Measurements from ENCODE around the gene INSC. TPM values are rescaled to one million over a fixed set of nuclear protein-coding genes. Genes with fewer than 3 reads are reported as not detected.

INSC gene
- total and polyA plus RNA-seq, 2 experiments from 2014 or later, result 1.1 to 1.2 TPM

- H3K4me1 ChIP-seq (ENCODE audit: insufficient read depth), result peaks cover 25% of the 10 kb centered on the region
- H3K4me3 ChIP-seq, result no peak overlapping the region
- TF ChIP-seq EZH2phosphoT487 (IDR thresholded peaks at IDR 0.05; ENCODE audit: insufficient read depth, low read depth) (no peak), EZH2 (IDR thresholded peaks at IDR 0.05; ENCODE audit: insufficient read depth, poor library complexity, severe bottlenecking) (no peak)
- no peak overlapping the region for H3K27ac ChIP-seq
- H3K36me3 ChIP-seq (ENCODE audit: low read depth), result no peaks in the 10 kb centered on the region
- H3K9me2 ChIP-seq (ENCODE audit: insufficient read depth), result no peaks in the 10 kb centered on the region
- peak overlapping the region; percentile 72 for H2AFZ ChIP-seq
- H3K4me2 ChIP-seq (ENCODE audit: unreplicated experiment), result no peak overlapping the region
- H3K79me2 ChIP-seq (ENCODE audit: insufficient read depth), result no peaks in the 10 kb centered on the region
- WGBS, 2 experiments (ENCODE audit: low coverage in 1 of 2, low lambda C conversion rate in 2 of 2, missing lambda C conversion rate in 2 of 2), result 14 to 17% methylated on average over 8 of the region's 8 CpGs
- no peaks in the 10 kb centered on the region for H3K27me3 ChIP-seq (replicated peaks; ENCODE audit: insufficient read depth)
- no peaks in the 10 kb centered on the region for H4K20me1 ChIP-seq (ENCODE audit: insufficient read depth)
- peaks cover 5% of the 10 kb centered on the region for H3F3A ChIP-seq (ENCODE audit: insufficient read depth)
- DNase-seq, result peak; percentile 86
- no peaks in the 10 kb centered on the region for H3K9me3 ChIP-seq (ENCODE audit: low read depth)
- in situ Hi-C loops (cut with MboI), result loop anchor here (5.0 kb wide), 1 partner anchor 56 kb away; no protein-coding TSS in a partner anchor
- H3K9ac ChIP-seq, result no peak overlapping the region
Observed at GRCh38 chr11:15101072-15101709, 13.5 kb upstream of the INSC start.

GRCh38 chr11:15104166-15104565, 10.6 kb upstream of the INSC start:
- H3K27ac ChIP-seq, result no peak overlapping the region
- H3K9ac ChIP-seq, result no peak overlapping the region
- 56 to 64% methylated on average over 2 of the region's 2 CpGs for WGBS, 2 experiments (ENCODE audit: low coverage in 1 of 2, low lambda C conversion rate in 2 of 2, missing lambda C conversion rate in 2 of 2)
- H3K9me2 ChIP-seq (ENCODE audit: insufficient read depth), result no peaks in the 10 kb centered on the region
- H4K20me1 ChIP-seq (ENCODE audit: insufficient read depth), result no peaks in the 10 kb centered on the region
- H3K27me3 ChIP-seq (replicated peaks; ENCODE audit: insufficient read depth), result no peaks in the 10 kb centered on the region
- no peaks in the 10 kb centered on the region for H3K79me2 ChIP-seq (ENCODE audit: insufficient read depth)
- peaks cover 46% of the 10 kb centered on the region for H3K4me1 ChIP-seq (ENCODE audit: insufficient read depth)
- no peaks in the 10 kb centered on the region for H3K9me3 ChIP-seq (ENCODE audit: low read depth)
- no peak for TF ChIP-seq EZH2 (IDR thresholded peaks at IDR 0.05; ENCODE audit: insufficient read depth, poor library complexity, severe bottlenecking)
- TF ChIP-seq EZH2phosphoT487 (IDR thresholded peaks at IDR 0.05; ENCODE audit: insufficient read depth, low read depth), result no peak
- no peak overlapping the region for H3K4me2 ChIP-seq (ENCODE audit: unreplicated experiment)
- no peaks in the 10 kb centered on the region for H3K36me3 ChIP-seq (ENCODE audit: low read depth)
- peaks cover 25% of the 10 kb centered on the region for H3F3A ChIP-seq (ENCODE audit: insufficient read depth)
- H3K4me3 ChIP-seq, result no peak overlapping the region
- DNase-seq, result peak; percentile 64
- no peak overlapping the region for H2AFZ ChIP-seq
- in situ Hi-C loops (cut with MboI), result loop anchor here (5.0 kb wide), 1 partner anchor 53 kb away; no protein-coding TSS in a partner anchor

- 3 to 4% methylated on average over 8 of the region's 8 CpGs for WGBS, 2 experiments (ENCODE audit: low coverage in 1 of 2, low lambda C conversion rate in 2 of 2, missing lambda C conversion rate in 2 of 2)
- H3K27ac ChIP-seq, result peak overlapping the region; percentile 63
Observed at GRCh38 chr11:15106201-15106965, 8.3 kb upstream of the INSC start.

GRCh38 chr11:15107730-15108515, 6.8 kb upstream of the INSC start:
- peaks cover 46% of the 10 kb centered on the region for H3K4me1 ChIP-seq (ENCODE audit: insufficient read depth)
- in situ Hi-C loops (cut with MboI), result no loop called here
- H3K4me2 ChIP-seq (ENCODE audit: unreplicated experiment), result peak overlapping the region; percentile 52
- peak overlapping the region; percentile 28; the same call in 1 of the 2 replicates for H2AFZ ChIP-seq
- H3K36me3 ChIP-seq (ENCODE audit: low read depth), result no peaks in the 10 kb centered on the region
- TF ChIP-seq EZH2 (IDR thresholded peaks at IDR 0.05; ENCODE audit: insufficient read depth, poor library complexity, severe bottlenecking) (no peak), EZH2phosphoT487 (IDR thresholded peaks at IDR 0.05; ENCODE audit: insufficient read depth, low read depth) (no peak)
- 40 to 57% methylated on average over 4 of the region's 4 CpGs for WGBS, 2 experiments (ENCODE audit: low coverage in 1 of 2, low lambda C conversion rate in 2 of 2, missing lambda C conversion rate in 2 of 2)
- no peaks in the 10 kb centered on the region for H3K79me2 ChIP-seq (ENCODE audit: insufficient read depth)
- H3K9me3 ChIP-seq (ENCODE audit: low read depth), result no peaks in the 10 kb centered on the region
- H3K9me2 ChIP-seq (ENCODE audit: insufficient read depth), result no peaks in the 10 kb centered on the region
- peak; percentile 65 for DNase-seq
- no peaks in the 10 kb centered on the region for H4K20me1 ChIP-seq (ENCODE audit: insufficient read depth)
- H3K27me3 ChIP-seq (replicated peaks; ENCODE audit: insufficient read depth), result no peaks in the 10 kb centered on the region
- peak overlapping the region; percentile 63 for H3K27ac ChIP-seq
- no peak overlapping the region for H3K4me3 ChIP-seq
- H3F3A ChIP-seq (ENCODE audit: insufficient read depth), result peaks cover 25% of the 10 kb centered on the region
- no peak overlapping the region for H3K9ac ChIP-seq

More at GRCh38 chr11:15106201-15106965, 8.3 kb upstream of the INSC start:
- Histone ChIP-seq H3K4me3 (peak overlapping the region; percentile 27), H3K4me2 (ENCODE audit: unreplicated experiment) (peak overlapping the region; percentile 27), H3F3A (ENCODE audit: insufficient read depth) (peaks cover 25% of the 10 kb centered on the region), H3K9me2 (ENCODE audit: insufficient read depth) (no peaks in the 10 kb centered on the region), H3K4me1 (ENCODE audit: insufficient read depth) (peaks cover 46% of the 10 kb centered on the region), H2AFZ (peak overlapping the region; percentile 21; the same call in 1 of the 2 replicates), H3K79me2 (ENCODE audit: insufficient read depth) (no peaks in the 10 kb centered on the region), H3K9me3 (ENCODE audit: low read depth) (no peaks in the 10 kb centered on the region), H3K36me3 (ENCODE audit: low read depth) (no peaks in the 10 kb centered on the region), H3K9ac (peak overlapping the region; percentile 34), H3K27me3 (replicated peaks; ENCODE audit: insufficient read depth) (no peaks in the 10 kb centered on the region), H4K20me1 (ENCODE audit: insufficient read depth) (no peaks in the 10 kb centered on the region)
- TF ChIP-seq EZH2phosphoT487 (IDR thresholded peaks at IDR 0.05; ENCODE audit: insufficient read depth, low read depth) (no peak), EZH2 (IDR thresholded peaks at IDR 0.05; ENCODE audit: insufficient read depth, poor library complexity, severe bottlenecking) (no peak)
- in situ Hi-C loops (cut with MboI), result no loop called here
- DNase-seq, result peak; percentile 87

All from GM23248 (cell line).